HTR-8/SVneo (cell line): Measurements from ENCODE around the gene LIN37.
A peak's percentile ranks its signal among the peaks of the same experiment; 100 is the strongest.

Experiments
- DNase-seq: peaks from one replicate; pipeline ENCODE4 v3.0.0; 2011; ENCODE audit warnings: low spot score, mixed read lengths; ENCODE audit not compliant: insufficient read length
- FAIRE-seq: peaks from 2 replicates; lab custom pipeline; 2011; peaks lifted over from hg19 to GRCh38; lab: Jason Lieb, UNC

The LIN37 gene

GRCh38 chr19:35746531-35746930 lies 1.8 kb upstream of the LIN37 start:
- FAIRE-seq = no peak
- no peak for DNase-seq

- DNase-seq (no peak), FAIRE-seq (no peak)
Observed at GRCh38 chr19:35750167-35750566, 1.8 kb downstream of the LIN37 start.

- FAIRE-seq (no peak), DNase-seq (no peak)
Observed at GRCh38 chr19:35751839-35752745, 3.7 kb downstream of the LIN37 start.

GRCh38 chr19:35752746-35753350 lies 4.5 kb downstream of the LIN37 start:
- no peak for FAIRE-seq
- DNase-seq = no peak

GRCh38 chr19:35753634-35754369 lies 5.4 kb downstream of the LIN37 start:
- DNase-seq (no peak), FAIRE-seq (no peak)

GRCh38 chr19:35754370-35755130 lies 6.2 kb downstream of the LIN37 start:
- DNase-seq = no peak
- FAIRE-seq = no peak

GRCh38 chr19:35755131-35755549 lies 6.8 kb downstream of the LIN37 start:
- DNase-seq (no peak), FAIRE-seq (no peak)

- FAIRE-seq = no peak
- no peak for DNase-seq
Observed at GRCh38 chr19:35755550-35756376, 7.4 kb downstream of the LIN37 start.

GRCh38 chr19:35756377-35757230 lies 8.2 kb downstream of the LIN37 start, which contains the start of gene HSPB6:
TSS of gene HSPB6 (minus strand) at chr19:35757029. CDS start at chr19:35757008, 21 bp downstream.
- FAIRE-seq = no peak
- no peak for DNase-seq

GRCh38 chr19:35757231-35757748 lies 8.9 kb downstream of the LIN37 start:
- DNase-seq = peak; percentile 41
- no peak for FAIRE-seq

- FAIRE-seq (peak; percentile 97), DNase-seq (peak; percentile 98)
Observed at GRCh38 chr19:35757749-35758608, 9.6 kb downstream of the LIN37 start, which contains the start of gene PROSER3. TSS of gene PROSER3 (plus strand) at chr19:35758176. CDS start at chr19:35758216, 40 bp downstream.

GRCh38 chr19:35759697-35760096 lies 11.3 kb downstream of the LIN37 start:
- FAIRE-seq = no peak

GRCh38 chr19:35760711-35761349 lies 12.5 kb downstream of the LIN37 start:
- no peak for DNase-seq
- no peak for FAIRE-seq

More at GRCh38 chr19:35759697-35760096, 11.3 kb downstream of the LIN37 start:
- no peak for DNase-seq

GRCh38 chr19:35764432-35765315 lies 16.3 kb downstream of the LIN37 start:
- no peak for DNase-seq
- no peak for FAIRE-seq

GRCh38 chr19:35766571-35767104 lies 18.3 kb downstream of the LIN37 start:
- no peak for DNase-seq
- FAIRE-seq = no peak
